PC-3 (cell line): ENCODE data around the gene OR8B4. TPM values are rescaled to one million over a fixed set of nuclear protein-coding genes. Genes with fewer than 3 reads are reported as not detected.
A peak's percentile ranks its signal among the peaks of the same experiment; 100 is the strongest.
"Not testable (repeated sequence)": the region's sequence is repeated elsewhere in the genome, so short reads cannot be mapped to it uniquely, and the experiment has no call there.

Source experiments
- ATAC-seq: fragments of 200-7000 bp; cut with Tn5 transposase; 2 replicates; pipeline ENCODE4 v1.9.1; 2020; ENCODE audit warnings: mild to moderate bottlenecking, moderate library complexity
- BruUV-seq: library from RNA; stranded (reverse); fragments of 400-500 nt; replicated peaks from 2 replicates; lab custom pipeline; 2021; lab: Mats Ljungman, UMichigan
- CTCF ChIA-PET: fragments of 300-600 bp; sonication (Branson Sonifier 250); formaldehyde crosslinking; loops from one replicate; lab custom pipeline; 2022; ENCODE audit warnings: antibody characterized with exemption; lab: Charles Lee
- POLR2A ChIA-PET: fragments of 300-600 bp; sonication (Branson Sonifier 250); formaldehyde crosslinking; loops from one replicate; lab custom pipeline; 2022; ENCODE audit warnings: antibody characterized with exemption; ENCODE audit not compliant: unreplicated experiment; lab: Charles Lee
- DNase-seq: peaks from one replicate; pipeline ENCODE4 v3.0.0-alpha.2; 2015
- H2AFZ ChIP-seq: fragments of 300-600 bp; sonication (generic); 2 replicates; pipeline ENCODE4 v1.6.0; 2016; ENCODE audit warnings: antibody characterized with exemption, low read length
- H3F3A ChIP-seq: fragments of 300-600 bp; sonication (generic); one replicate; pipeline ENCODE4 v1.6.0; 2017; ENCODE audit warnings: antibody characterized with exemption, low read length, control low read depth, mild to moderate bottlenecking; ENCODE audit not compliant: unreplicated experiment
- H3K27ac ChIP-seq: fragments of 300-600 bp; sonication (generic); 2 replicates; pipeline ENCODE4 v1.5.1; 2016; ENCODE audit warnings: mild to moderate bottlenecking, low read length
- H3K27me3 ChIP-seq: fragments of 300-600 bp; sonication (generic); 2 replicates; pipeline ENCODE4 v1.6.1; 2016; ENCODE audit warnings: low read length, mixed read lengths
- H3K36me3 ChIP-seq: fragments of 300-600 bp; sonication (generic); 2 replicates; pipeline ENCODE4 v1.6.1; 2016; ENCODE audit warnings: low read depth, mixed run types, low read length, mixed read lengths
- H3K4me1 ChIP-seq: fragments of 300-600 bp; sonication (generic); 2 replicates; pipeline ENCODE4 v1.5.1; 2016; ENCODE audit warnings: low read length; ENCODE audit not compliant: insufficient read depth
- H3K4me2 ChIP-seq: fragments of 300-600 bp; sonication (generic); 2 replicates; pipeline ENCODE4 v1.6.0; 2016; ENCODE audit warnings: low read length
- H3K4me3 ChIP-seq: fragments of 300-600 bp; sonication (generic); 2 replicates; pipeline ENCODE4 v1.5.1; 2016; ENCODE audit warnings: mild to moderate bottlenecking, low read length, mixed read lengths
- H3K79me2 ChIP-seq: fragments of 300-600 bp; sonication (generic); 2 replicates; pipeline ENCODE4 v1.6.1; 2017; ENCODE audit warnings: low read length, mixed read lengths
- H3K9ac ChIP-seq: fragments of 300-600 bp; sonication (generic); 2 replicates; pipeline ENCODE4 v1.6.0; 2016; ENCODE audit warnings: mild to moderate bottlenecking, low read length
- H3K9me2 ChIP-seq: fragments of 300-600 bp; sonication (generic); replicated peaks from 2 replicates; pipeline ENCODE4 v1.6.1; 2016; ENCODE audit warnings: mixed run types, low read length, mixed read lengths
- H3K9me3 ChIP-seq: fragments of 300-600 bp; sonication (generic); 2 replicates; pipeline ENCODE4 v1.6.1; 2016; ENCODE audit warnings: low read length, mixed read lengths
- H4K20me1 ChIP-seq: fragments of 300-600 bp; sonication (generic); 2 replicates; pipeline ENCODE4 v1.6.1; 2016; ENCODE audit warnings: low read length, mixed read lengths
- EZH2 ChIP-seq: fragments of 300-600 bp; sonication (generic); IDR thresholded peaks from one replicate; pipeline ENCODE4 v1.6.1; 2017; ENCODE audit warnings: antibody characterized with exemption, mild to moderate bottlenecking, low read length; ENCODE audit not compliant: unreplicated experiment
- EZH2phosphoT487 ChIP-seq: fragments of 300-600 bp; sonication (generic); IDR thresholded peaks from 2 replicates; pipeline ENCODE4 v1.6.1; 2018; ENCODE audit warnings: mild to moderate bottlenecking, antibody characterized with exemption, low read length, borderline replicate concordance
- intact Hi-C: fragments of 100-400 bp; cut with micrococcal nuclease; formaldehyde crosslinking; loops from 2 replicates; pipeline ENCODE4 v1.9.0; 2023
- total RNA-seq: library from RNA; depleted of rRNA; stranded (reverse); fragments of >200 nt; gene quantifications from 2 replicates; pipeline ENCODE4 v1.2.3, GENCODE V29; 2014
- TF ChIP-seq, protein P1 (sequence below): fragments of 300-600 bp; sonication (generic); conservative IDR thresholded peaks from 2 replicates; pipeline ENCODE4 v1.5.1; 2017; ENCODE audit warnings: antibody characterized with exemption, low read depth, mild to moderate bottlenecking, low read length

The OR8B4 gene
- total RNA-seq, 1 experiment from 2014 or later = not detected

DNA sequence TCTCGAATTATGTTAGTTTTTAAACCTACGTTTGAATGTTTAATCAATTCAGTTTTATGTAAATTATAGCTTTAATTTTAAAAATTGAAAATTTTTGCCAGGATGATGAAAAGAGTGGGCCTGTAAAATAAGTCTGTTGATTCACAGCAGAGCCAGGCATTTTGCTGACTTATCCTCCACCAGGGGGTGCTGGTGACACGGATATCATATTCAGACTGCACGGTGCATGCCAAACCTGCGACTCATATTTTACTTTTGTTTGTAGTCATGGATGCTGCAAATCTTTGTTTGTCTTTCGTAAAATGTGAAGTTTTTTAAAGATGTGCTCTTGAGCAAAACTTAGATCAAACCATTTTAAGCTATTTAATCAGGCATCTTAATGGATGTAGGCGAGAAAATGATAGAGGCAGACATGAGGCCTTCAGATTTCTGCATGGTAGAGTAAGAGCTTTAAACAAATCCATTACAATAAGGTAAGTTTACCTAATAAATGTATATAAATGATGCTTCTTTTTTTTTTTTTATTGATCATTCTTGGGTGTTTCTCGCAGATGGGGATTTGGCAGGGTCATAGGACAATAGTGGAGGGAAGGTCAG, 22.2 kb downstream of the OR8B4 start:
- ATAC-seq = peak; percentile 98
- ChIA-PET CTCF (interaction anchor here (0.6 to 1.3 kb wide), 8 partner anchors 92 to 1884 kb away, joined by 3 to 5 read pairs (median 4); partner anchors contain the start of genes SIAE and SPA17), POLR2A (no interaction called here)
- Histone ChIP-seq H3K4me3 (no peak overlapping the region), H3K4me2 (no peak overlapping the region), H2AFZ (no peak overlapping the region), H3K9me3 (no peaks in the 10 kb centered on the region), H3K79me2 (no peaks in the 10 kb centered on the region), H3K4me1 (no peaks in the 10 kb centered on the region; the same call in 1 of the 2 replicates), H3K27me3 (peaks cover 29% of the 10 kb centered on the region), H4K20me1 (no peaks in the 10 kb centered on the region), H3F3A (no peaks in the 10 kb centered on the region), H3K36me3 (no peaks in the 10 kb centered on the region), H3K9ac (no peak overlapping the region), H3K27ac (no peak overlapping the region), H3K9me2 (no peaks in the 10 kb centered on the region)
- peak; percentile 95 for DNase-seq
- no peak for TF ChIP-seq EZH2phosphoT487
- TF ChIP-seq, protein P1, sequence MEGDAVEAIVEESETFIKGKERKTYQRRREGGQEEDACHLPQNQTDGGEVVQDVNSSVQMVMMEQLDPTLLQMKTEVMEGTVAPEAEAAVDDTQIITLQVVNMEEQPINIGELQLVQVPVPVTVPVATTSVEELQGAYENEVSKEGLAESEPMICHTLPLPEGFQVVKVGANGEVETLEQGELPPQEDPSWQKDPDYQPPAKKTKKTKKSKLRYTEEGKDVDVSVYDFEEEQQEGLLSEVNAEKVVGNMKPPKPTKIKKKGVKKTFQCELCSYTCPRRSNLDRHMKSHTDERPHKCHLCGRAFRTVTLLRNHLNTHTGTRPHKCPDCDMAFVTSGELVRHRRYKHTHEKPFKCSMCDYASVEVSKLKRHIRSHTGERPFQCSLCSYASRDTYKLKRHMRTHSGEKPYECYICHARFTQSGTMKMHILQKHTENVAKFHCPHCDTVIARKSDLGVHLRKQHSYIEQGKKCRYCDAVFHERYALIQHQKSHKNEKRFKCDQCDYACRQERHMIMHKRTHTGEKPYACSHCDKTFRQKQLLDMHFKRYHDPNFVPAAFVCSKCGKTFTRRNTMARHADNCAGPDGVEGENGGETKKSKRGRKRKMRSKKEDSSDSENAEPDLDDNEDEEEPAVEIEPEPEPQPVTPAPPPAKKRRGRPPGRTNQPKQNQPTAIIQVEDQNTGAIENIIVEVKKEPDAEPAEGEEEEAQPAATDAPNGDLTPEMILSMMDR = peak; percentile 92
- no TSS peak for BruUV-seq
- intact Hi-C loops = loop anchor here (1.0 kb wide), 1 partner anchor 184 kb away; no protein-coding TSS in a partner anchor

DNA sequence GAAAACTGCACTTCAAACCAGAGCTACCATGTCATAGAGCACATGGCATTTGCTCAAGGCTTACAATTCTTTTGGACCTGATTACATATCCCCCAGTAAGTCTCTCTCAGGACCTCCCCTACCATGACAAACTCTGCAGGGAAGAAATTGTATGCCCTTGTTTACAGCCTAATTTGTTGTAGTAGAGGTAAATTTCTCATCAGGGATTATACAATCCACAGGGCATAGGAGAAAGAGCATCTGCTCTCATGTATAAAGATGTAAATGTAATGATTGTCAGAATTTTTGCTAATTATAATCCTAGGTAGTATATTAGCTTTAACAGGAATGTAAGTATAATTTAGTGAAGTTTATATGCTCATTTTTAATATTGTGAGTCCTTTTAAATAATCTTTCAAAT, 25.7 kb downstream of the OR8B4 start, which contains the start of gene OR8B3:
Gene OR8B3, minus strand, starts transcription at position 101 of the 400 bp plus-strand sequence. CDS start 1,673 bp downstream, outside the sequence.
- Histone ChIP-seq H3K4me3 (no peak within 1 kb of the TSS), H3K9ac (no peak within 1 kb of the TSS), H3F3A (no peaks in the 10 kb centered on the region), H3K4me1 (no peaks in the 10 kb centered on the region; the same call in 1 of the 2 replicates), H3K9me3 (no peaks in the 10 kb centered on the region), H3K79me2 (no peaks in the 10 kb centered on the region), H2AFZ (no peak within 1 kb of the TSS), H3K9me2 (no peaks in the 10 kb centered on the region), H3K36me3 (no peaks in the 10 kb centered on the region), H3K4me2 (no peak within 1 kb of the TSS), H3K27me3 (no peaks in the 10 kb centered on the region), H3K27ac (no peak within 1 kb of the TSS), H4K20me1 (no peaks in the 10 kb centered on the region)
- POLR2A ChIA-PET = no interaction called here
- CTCF ChIA-PET = no interaction called here
- no peak for ATAC-seq
- no peak for DNase-seq
- BruUV-seq = no TSS peak
- intact Hi-C loops = no loop called here
- TF ChIP-seq EZH2phosphoT487 = no peak
- TF ChIP-seq EZH2 = no peak
- TF ChIP-seq, protein P1 = no peak

DNA sequence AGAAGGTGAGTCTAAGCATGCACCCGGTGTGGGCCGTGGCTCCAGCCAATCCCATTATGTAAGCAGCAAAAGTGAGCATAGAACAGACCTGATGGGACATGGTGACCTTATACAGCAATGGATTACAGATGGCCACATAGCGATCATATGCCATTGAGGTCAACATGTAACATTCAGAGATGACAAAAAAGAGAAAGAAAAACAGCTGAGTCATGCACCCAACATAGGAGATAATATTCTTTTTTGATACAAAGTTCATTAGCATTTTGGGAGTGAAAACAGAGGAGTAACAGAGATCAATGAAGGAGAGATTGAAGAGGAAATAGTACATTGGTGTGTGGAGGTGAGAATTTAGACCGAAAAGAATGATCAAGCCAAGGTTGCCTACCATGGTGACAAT, 27.8 kb downstream of the OR8B4 start:
- H3F3A ChIP-seq, BruUV-seq, H2AFZ ChIP-seq, CTCF ChIA-PET, POLR2A ChIA-PET, DNase-seq, H3K4me1 ChIP-seq, H3K27me3 ChIP-seq, H3K4me3 ChIP-seq, H3K9me3 ChIP-seq, ATAC-seq, H3K36me3 ChIP-seq, H3K79me2 ChIP-seq, H4K20me1 ChIP-seq, H3K4me2 ChIP-seq, intact Hi-C loops, H3K9me2 ChIP-seq, H3K9ac ChIP-seq, H3K27ac ChIP-seq: not testable (repeated sequence)
